HepG2 (cell line): ENCODE results near the gene GRK3. TPM values are rescaled to one million over a fixed set of nuclear protein-coding genes. Genes with fewer than 3 reads are reported as not detected.
"Not testable (repeated sequence)": the region's sequence is repeated elsewhere in the genome, so short reads cannot be mapped to it uniquely, and the experiment has no call there.

Experiments used
- ATAC-seq: fragments of 200-7000 bp; cut with Tn5 transposase; 3 replicates; pipeline ENCODE4 v1.9.1; 2020; ENCODE audit warnings: mild to moderate bottlenecking, moderate library complexity
- BruUV-seq: library from RNA; stranded (reverse); fragments of 400-500 nt; replicated peaks from 2 replicates; lab custom pipeline; 2021; lab: Mats Ljungman, UMichigan
- CTCF ChIA-PET: fragments of 300-600 bp; formaldehyde crosslinking; extraction: SDS; loops from one replicate; lab custom pipeline; 2021; ENCODE audit warnings: low total read pairs, inconsistent platforms, low intra/inter-chr PET ratio; lab: Yijun Ruan, JAX
- POLR2A ChIA-PET: fragments of 350-600 bp; sonication (Branson Sonifier 250); formaldehyde crosslinking; loops from one replicate; lab custom pipeline; 2020; ENCODE audit warnings: antibody characterized with exemption, inconsistent platforms; lab: Yijun Ruan, JAX
- DNase-seq: peaks from one replicate; pipeline ENCODE4 v3.0.0-alpha.2; 2015; ENCODE audit warnings: low spot score
- FAIRE-seq: peaks from 3 replicates; lab custom pipeline; 2011; peaks lifted over from hg19 to GRCh38; lab: Jason Lieb, UNC
- H2AFZ ChIP-seq: one replicate; pipeline ENCODE4 v1.6.1; 2011; ENCODE audit warnings: low read length, inconsistent platforms
- H3K27ac ChIP-seq: fragments of 300-600 bp; 3 replicates; pipeline ENCODE4 v1.8.0; 2011; ENCODE audit warnings: mixed run types, mild to moderate bottlenecking, mixed read lengths, low read length, inconsistent platforms; ENCODE audit not compliant: insufficient read depth; ENCODE audit errors: extremely low read length
- H3K27me3 ChIP-seq, 2 experiments: fragments of 200-600 bp in 1 of 2; 2 replicates in 1 of 2; 3 replicates in 1 of 2; pipeline versions ENCODE4 v1.6.0 to v1.8.0; 2011; ENCODE audit warnings: low read length in 2 of 2, mild to moderate bottlenecking in 2 of 2, moderate library complexity in 2 of 2, inconsistent platforms in 1 of 2; ENCODE audit not compliant: insufficient read depth in 2 of 2, control insufficient read depth in 1 of 2
- H3K36me3 ChIP-seq, 2 experiments: fragments of 200-600 bp in 1 of 2; replicated peaks in 1 of 2; 2 replicates in 1 of 2; 3 replicates in 1 of 2; pipeline versions ENCODE4 v1.5.1 to v1.8.0; 2011; ENCODE audit warnings: low read length in 2 of 2, inconsistent platforms in 1 of 2; ENCODE audit not compliant: insufficient read depth in 2 of 2, control insufficient read depth in 1 of 2
- H3K4me1 ChIP-seq: 2 replicates; pipeline ENCODE4 v1.5.1; 2012; ENCODE audit warnings: low read length, inconsistent platforms; ENCODE audit not compliant: insufficient read depth
- H3K4me2 ChIP-seq: 2 replicates; pipeline ENCODE4 v1.6.0; 2011; ENCODE audit warnings: low read depth, low read length, inconsistent platforms
- H3K4me3 ChIP-seq, 3 experiments: fragments of 200-600 bp in 1 of 3; sonication (generic), shearing (Covaris generic) in 1 of 3; replicated peaks in 1 of 3; 2 replicates each; pipeline ENCODE4 v1.5.1; 2011 to 2016; ENCODE audit warnings: low read length in 3 of 3, inconsistent platforms in 2 of 3, low read depth in 2 of 3, mild to moderate bottlenecking in 2 of 3, control low read depth in 1 of 3, mixed read lengths in 1 of 3; ENCODE audit not compliant: insufficient read depth in 1 of 3
- H3K79me2 ChIP-seq: one replicate; pipeline ENCODE4 v1.6.1; 2011; ENCODE audit warnings: low read length, inconsistent platforms; ENCODE audit not compliant: insufficient read depth
- H3K9ac ChIP-seq: 2 replicates; pipeline ENCODE4 v1.6.0; 2011; ENCODE audit warnings: mild to moderate bottlenecking, low read depth, low read length, inconsistent platforms; ENCODE audit not compliant: insufficient read depth
- H3K9me3 ChIP-seq: 2 replicates; pipeline ENCODE4 v1.5.1; 2012; ENCODE audit warnings: mild to moderate bottlenecking, low read length
- H4K20me1 ChIP-seq: 2 replicates; pipeline ENCODE4 v1.6.0; 2011; ENCODE audit warnings: inconsistent platforms, mild to moderate bottlenecking, low read length, moderate library complexity; ENCODE audit not compliant: insufficient read depth
- BHLHE40 ChIP-seq: IDR thresholded peaks from 2 replicates; pipeline ENCODE4 v1.6.1; 2011; ENCODE audit warnings: low read length, improper control_type of control experiment
- MAFF ChIP-seq: IDR thresholded peaks from 2 replicates; pipeline ENCODE4 v1.6.1; 2011; ENCODE audit warnings: low read depth, low read length, improper control_type of control experiment
- MAFK ChIP-seq, 2 experiments: IDR thresholded peaks in 1 of 2; conservative IDR thresholded peaks in 1 of 2; 2 replicates each; pipeline ENCODE4 v1.6.1; 2011; ENCODE audit warnings: improper control_type of control experiment in 2 of 2, low read length in 2 of 2
- WGBS: methylation state at CpG from one replicate; pipeline ENCODE4 v1.1.6; 2017; ENCODE audit warnings: low lambda C conversion rate; 5-methylcytosine and 5-hydroxymethylcytosine counted together
- in situ Hi-C: cut with HindIII; loops from 2 replicates; pipeline ENCODE4 v1.10.0; 2017; ENCODE audit warnings: low pct_unique_long_range_greater_than_20kb; ENCODE audit not compliant: extremely low pct_ligation_motif_present
- intact Hi-C: fragments of 100-400 bp; cut with micrococcal nuclease; formaldehyde crosslinking; loops from one replicate; pipeline ENCODE4 v1.10.0; 2022; ENCODE audit not compliant: unreplicated experiment
- polyA plus RNA-seq, 8 experiments: library from polyadenylated mRNA; depleted of rRNA in 3 of 8; stranded (reverse) in 7 of 8; unstranded in 1 of 8; fragments of >200 nt; fragmentation: Illumina TruSeq in 4 of 8; extraction: Trizol in 4 of 8; gene quantifications; 2 replicates each; pipeline versions ENCODE4 v1.2.1 to v1.2.3, GENCODE V29; 2011 to 2016; ENCODE audit warnings: low read depth in 4 of 8, missing spikeins in 1 of 8, mixed read lengths in 1 of 8; ENCODE audit not compliant: insufficient read depth in 1 of 8
- total RNA-seq, 5 experiments: library from RNA; depleted of rRNA; stranded (reverse); fragments of >200 nt; fragmentation: Illumina TruSeq; extraction: Trizol; gene quantifications; 2 replicates each; pipeline ENCODE4 v1.2.3, GENCODE V29; 2016; ENCODE audit warnings: low read depth in 1 of 5

GRK3 gene
- total and polyA plus RNA-seq, 2 of the 13 experiments (the other 11 are each of a cell fraction or from before 2014, with no cell fraction given): 8.5 to 16.7 TPM

GRCh38 chr22:25571969-25572707 is 7.7 kb downstream of the GRK3 start:
- BruUV-seq, H3K27me3 ChIP-seq, H3K9me3 ChIP-seq, H3K36me3 ChIP-seq, H3K27ac ChIP-seq, intact Hi-C loops, H2AFZ ChIP-seq, ATAC-seq, H3K9ac ChIP-seq, CTCF ChIA-PET, POLR2A ChIA-PET, H4K20me1 ChIP-seq, H3K4me3 ChIP-seq, H3K4me2 ChIP-seq, FAIRE-seq, in situ Hi-C loops, DNase-seq: not testable (repeated sequence)
- WGBS: 97% methylated on average over 8 of the region's 8 CpGs
- Histone ChIP-seq H3K79me2 (peaks cover 22% of the 10 kb centered on the region), H3K4me1 (peaks cover 25% of the 10 kb centered on the region)

DNA sequence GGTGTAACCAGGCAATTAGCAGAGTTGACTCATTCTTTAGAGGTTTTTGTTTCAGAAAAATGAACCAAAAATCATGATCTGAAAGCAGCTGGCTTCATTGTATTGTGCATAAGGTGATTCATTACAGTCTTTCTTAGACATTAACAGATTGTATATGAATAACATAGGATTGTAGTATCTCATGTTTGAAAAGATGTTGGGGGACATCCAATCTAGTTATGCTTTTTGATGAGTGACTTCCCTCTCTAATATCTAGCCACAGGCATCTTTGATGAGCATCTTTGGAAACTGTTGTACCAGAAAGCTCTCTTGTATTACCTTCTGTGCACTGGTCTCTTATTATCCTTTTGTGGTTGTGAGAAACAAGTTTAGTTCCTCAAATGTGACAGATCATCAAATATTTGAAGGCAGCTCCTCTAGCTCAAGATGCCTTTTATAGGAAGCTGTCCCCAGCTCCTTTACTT is 8.3 kb downstream of the GRK3 start:
- H3K4me3 ChIP-seq: no peak overlapping the region
- no peaks in the 10 kb centered on the region for H3K9me3 ChIP-seq
- TF ChIP-seq MAFK (conservative IDR thresholded peaks at IDR 0.05 in 1 of 2, IDR thresholded peaks at IDR 0.05 in 1 of 2; ENCODE audit: low read length in 2 of 2): peak; percentile 34 to 44; a peak in 2 of 4 replicates
- TF ChIP-seq BHLHE40: no peak
- 0 out of 2 replicates have a peak, but pooled peaks have one; percentile 18 for TF ChIP-seq MAFF
- H3K27me3 ChIP-seq: no peaks in the 10 kb centered on the region
- no peak overlapping the region for H3K9ac ChIP-seq
- H3K4me1 ChIP-seq: peaks cover 19% of the 10 kb centered on the region
- ATAC-seq (no peak), FAIRE-seq (no peak), DNase-seq (no peak)
- POLR2A ChIA-PET: no interaction called here
- H3K79me2 ChIP-seq: peaks cover 17% of the 10 kb centered on the region
- H2AFZ ChIP-seq: no peak overlapping the region
- BruUV-seq: no TSS peak
- no peaks in the 10 kb centered on the region for H3K36me3 ChIP-seq
- H4K20me1 ChIP-seq: no peaks in the 10 kb centered on the region
- CTCF ChIA-PET: no interaction called here
- H3K4me2 ChIP-seq: no peak overlapping the region
- in situ Hi-C loops: no loop called here
- H3K27ac ChIP-seq: no peak overlapping the region
- intact Hi-C loops: no loop called here
